Measurements from ENCODE around the gene ALDH1L1.

ALDH1L1 gene

GRCh38 chr3:126194713-126195305 lies 14.4 kb upstream of the ALDH1L1 start:
- Histone ChIP-seq H3K4me3 (ENCODE audit: insufficient read length, low read depth) (no peak overlapping the region), H3K36me3 (ENCODE audit: insufficient read depth, insufficient read length, low read length) (no peaks in the 10 kb centered on the region), H3K9ac (ENCODE audit: insufficient read length, low read depth) (no peak overlapping the region), H3K9me3 (ENCODE audit: insufficient read depth, low read length) (peaks cover 44% of the 10 kb centered on the region), H3K4me1 (ENCODE audit: insufficient read depth, insufficient read length) (no peaks in the 10 kb centered on the region), H3K27me3 (ENCODE audit: insufficient read depth, insufficient read length) (no peaks in the 10 kb centered on the region)
- TF ChIP-seq YY1 (IDR thresholded peaks at IDR 0.05; ENCODE audit: insufficient read depth, insufficient read length) = no peak
- no peak for TF ChIP-seq ZNF274 (IDR thresholded peaks at IDR 0.05; ENCODE audit: low read depth, low read length)
- TF ChIP-seq SUZ12 (IDR thresholded peaks at IDR 0.05; ENCODE audit: extremely low read depth, insufficient read depth, insufficient read length) = no peak
- no peak for DNase-seq (ENCODE audit: low read depth, low spot score)

GRCh38 chr3:126191246-126191645 lies 10.9 kb upstream of the ALDH1L1 start:
- no peak for TF ChIP-seq YY1 (IDR thresholded peaks at IDR 0.05; ENCODE audit: insufficient read depth, insufficient read length)
- no peak for TF ChIP-seq ZNF274 (IDR thresholded peaks at IDR 0.05; ENCODE audit: low read depth, low read length)
- no peak for TF ChIP-seq SUZ12 (IDR thresholded peaks at IDR 0.05; ENCODE audit: extremely low read depth, insufficient read depth, insufficient read length)
- no peaks in the 10 kb centered on the region for H3K36me3 ChIP-seq (ENCODE audit: insufficient read depth, insufficient read length, low read length)
- no peak for DNase-seq (ENCODE audit: low read depth, low spot score)

GRCh38 chr3:126187920-126188319 lies 7.5 kb upstream of the ALDH1L1 start:
- Histone ChIP-seq H3K27me3 (ENCODE audit: insufficient read depth, insufficient read length) (no peaks in the 10 kb centered on the region), H3K36me3 (ENCODE audit: insufficient read depth, insufficient read length, low read length) (no peaks in the 10 kb centered on the region), H3K9me3 (ENCODE audit: insufficient read depth, low read length) (peaks cover 24% of the 10 kb centered on the region; the same call in 1 of the 2 replicates), H3K4me3 (ENCODE audit: insufficient read length, low read depth) (no peak overlapping the region), H3K4me1 (ENCODE audit: insufficient read depth, insufficient read length) (no peaks in the 10 kb centered on the region), H3K9ac (ENCODE audit: insufficient read length, low read depth) (no peak overlapping the region)
- no peak for DNase-seq (ENCODE audit: low read depth, low spot score)
- TF ChIP-seq SUZ12 (IDR thresholded peaks at IDR 0.05; ENCODE audit: extremely low read depth, insufficient read depth, insufficient read length) = no peak
- no peak for TF ChIP-seq ZNF274 (IDR thresholded peaks at IDR 0.05; ENCODE audit: low read depth, low read length)
- no peak for TF ChIP-seq YY1 (IDR thresholded peaks at IDR 0.05; ENCODE audit: insufficient read depth, insufficient read length)

More at GRCh38 chr3:126191246-126191645, 10.9 kb upstream of the ALDH1L1 start:
- Histone ChIP-seq H3K4me3 (ENCODE audit: insufficient read length, low read depth) (no peak overlapping the region), H3K9ac (ENCODE audit: insufficient read length, low read depth) (no peak overlapping the region), H3K9me3 (ENCODE audit: insufficient read depth, low read length) (peaks cover 46% of the 10 kb centered on the region), H3K4me1 (ENCODE audit: insufficient read depth, insufficient read length) (no peaks in the 10 kb centered on the region), H3K27me3 (ENCODE audit: insufficient read depth, insufficient read length) (no peaks in the 10 kb centered on the region)

- Histone ChIP-seq H3K9me3 (ENCODE audit: insufficient read depth, low read length) (peaks cover 18% of the 10 kb centered on the region; the same call in 1 of the 2 replicates), H3K4me1 (ENCODE audit: insufficient read depth, insufficient read length) (no peaks in the 10 kb centered on the region), H3K27me3 (ENCODE audit: insufficient read depth, insufficient read length) (peaks cover 10% of the 10 kb centered on the region), H3K9ac (ENCODE audit: insufficient read length, low read depth) (no peak overlapping the region), H3K36me3 (ENCODE audit: insufficient read depth, insufficient read length, low read length) (no peaks in the 10 kb centered on the region), H3K4me3 (ENCODE audit: insufficient read length, low read depth) (no peak overlapping the region)
- no peak for DNase-seq (ENCODE audit: low read depth, low spot score)
- TF ChIP-seq SUZ12 (IDR thresholded peaks at IDR 0.05; ENCODE audit: extremely low read depth, insufficient read depth, insufficient read length) = no peak
- TF ChIP-seq YY1 (IDR thresholded peaks at IDR 0.05; ENCODE audit: insufficient read depth, insufficient read length) = no peak
- no peak for TF ChIP-seq ZNF274 (IDR thresholded peaks at IDR 0.05; ENCODE audit: low read depth, low read length)
Measured at GRCh38 chr3:126186749-126187148, 6.4 kb upstream of the ALDH1L1 start.

- H3K9me3 ChIP-seq (ENCODE audit: insufficient read depth, low read length) = peaks cover 15% of the 10 kb centered on the region; the same call in 1 of the 2 replicates
- no peak for DNase-seq (ENCODE audit: low read depth, low spot score)
- H3K4me3 ChIP-seq (ENCODE audit: insufficient read length, low read depth) = no peak overlapping the region
- H3K9ac ChIP-seq (ENCODE audit: insufficient read length, low read depth) = no peak overlapping the region
- H3K27me3 ChIP-seq (ENCODE audit: insufficient read depth, insufficient read length) = peaks cover 14% of the 10 kb centered on the region
- H3K4me1 ChIP-seq (ENCODE audit: insufficient read depth, insufficient read length) = no peaks in the 10 kb centered on the region
- no peaks in the 10 kb centered on the region for H3K36me3 ChIP-seq (ENCODE audit: insufficient read depth, insufficient read length, low read length)
- TF ChIP-seq ZNF274 (IDR thresholded peaks at IDR 0.05; ENCODE audit: low read depth, low read length) (no peak), SUZ12 (IDR thresholded peaks at IDR 0.05; ENCODE audit: extremely low read depth, insufficient read depth, insufficient read length) (no peak), YY1 (IDR thresholded peaks at IDR 0.05; ENCODE audit: insufficient read depth, insufficient read length) (no peak)
Measured at GRCh38 chr3:126186271-126186670, 5.9 kb upstream of the ALDH1L1 start.

- peaks cover 26% of the 10 kb centered on the region for H3K27me3 ChIP-seq (ENCODE audit: insufficient read depth, insufficient read length)
- DNase-seq (ENCODE audit: low read depth, low spot score) = no peak
- H3K4me1 ChIP-seq (ENCODE audit: insufficient read depth, insufficient read length) = no peaks in the 10 kb centered on the region
- H3K9ac ChIP-seq (ENCODE audit: insufficient read length, low read depth) = no peak overlapping the region
- H3K36me3 ChIP-seq (ENCODE audit: insufficient read depth, insufficient read length, low read length) = no peaks in the 10 kb centered on the region
- H3K9me3 ChIP-seq (ENCODE audit: insufficient read depth, low read length) = peaks cover 14% of the 10 kb centered on the region; the same call in 1 of the 2 replicates
- TF ChIP-seq SUZ12 (IDR thresholded peaks at IDR 0.05; ENCODE audit: extremely low read depth, insufficient read depth, insufficient read length) = no peak
- no peak for TF ChIP-seq YY1 (IDR thresholded peaks at IDR 0.05; ENCODE audit: insufficient read depth, insufficient read length)
- TF ChIP-seq ZNF274 (IDR thresholded peaks at IDR 0.05; ENCODE audit: low read depth, low read length) = no peak
- H3K4me3 ChIP-seq (ENCODE audit: insufficient read length, low read depth) = no peak overlapping the region
Measured at GRCh38 chr3:126184465-126185000, 4.1 kb upstream of the ALDH1L1 start.

GRCh38 chr3:126181398-126181725 lies 976 bp upstream of the ALDH1L1 start:
- H3K4me3 ChIP-seq (ENCODE audit: insufficient read length, low read depth) = peak overlapping the region; percentile 54
- no peak for TF ChIP-seq ZNF274 (IDR thresholded peaks at IDR 0.05; ENCODE audit: low read depth, low read length)
- no peak for TF ChIP-seq SUZ12 (IDR thresholded peaks at IDR 0.05; ENCODE audit: extremely low read depth, insufficient read depth, insufficient read length)
- TF ChIP-seq YY1 (IDR thresholded peaks at IDR 0.05; ENCODE audit: insufficient read depth, insufficient read length) = no peak
- H3K27me3 ChIP-seq (ENCODE audit: insufficient read depth, insufficient read length) = peaks cover 34% of the 10 kb centered on the region
- H3K4me1 ChIP-seq (ENCODE audit: insufficient read depth, insufficient read length) = no peaks in the 10 kb centered on the region
- peaks cover 7% of the 10 kb centered on the region; the same call in 1 of the 2 replicates for H3K9me3 ChIP-seq (ENCODE audit: insufficient read depth, low read length)
- H3K9ac ChIP-seq (ENCODE audit: insufficient read length, low read depth) = peak overlapping the region; percentile 75
- DNase-seq (ENCODE audit: low read depth, low spot score) = no peak
- no peaks in the 10 kb centered on the region for H3K36me3 ChIP-seq (ENCODE audit: insufficient read depth, insufficient read length, low read length)
